ENCODE measurements around the gene ITPK1. TPM values are rescaled to one million over a fixed set of nuclear protein-coding genes. Genes with fewer than 3 reads are reported as not detected.

ITPK1 gene
- total RNA-seq, 4 donors from 2014 or later: 108 to 221 (median 138) TPM

- peaks cover 58 to 81% (median 72%) of the 10 kb centered on the region in 4 donors for H3K4me1 ChIP-seq
- no peaks in the 10 kb centered on the region for H3K36me3 ChIP-seq
- H3K27ac ChIP-seq (replicated peaks in 1 of 4): peak overlapping the region in 2 of 4 donors; percentile 57 to 58
- no peak overlapping the region for H3K4me3 ChIP-seq
- H3K9me3 ChIP-seq: no peaks in the 10 kb centered on the region
- no peak for DNase-seq (ENCODE audit: extremely low spot score)
- no peak for TF ChIP-seq EP300 (IDR thresholded peaks at IDR 0.05)
- no peak for TF ChIP-seq POLR2AphosphoS5 (IDR thresholded peaks at IDR 0.05)
- TF ChIP-seq POLR2A (IDR thresholded peaks at IDR 0.05; ENCODE audit: low read depth): no peak
- no peak for TF ChIP-seq CTCF (IDR thresholded peaks at IDR 0.05)
- intact Hi-C loops (cut with DNase I): no loop called here
- H3K27me3 ChIP-seq: no peaks in the 10 kb centered on the region
- 85% methylated on average over 9 of the region's 9 CpGs for WGBS
Measured at GRCh38 chr14:93083917-93084316, 31.8 kb downstream of the ITPK1 start.

GRCh38 chr14:93082576-93083001 lies 33.1 kb downstream of the ITPK1 start:
- 81% methylated on average over 10 of the region's 12 CpGs for WGBS
- no peak for TF ChIP-seq EP300 (IDR thresholded peaks at IDR 0.05)
- no peak for TF ChIP-seq POLR2A (IDR thresholded peaks at IDR 0.05; ENCODE audit: low read depth)
- TF ChIP-seq CTCF (IDR thresholded peaks at IDR 0.05): no peak
- TF ChIP-seq POLR2AphosphoS5 (IDR thresholded peaks at IDR 0.05): no peak
- H3K4me1 ChIP-seq: peaks cover 70 to 84% (median 80%) of the 10 kb centered on the region in 4 donors
- no peaks in the 10 kb centered on the region for H3K9me3 ChIP-seq
- no peak for DNase-seq (ENCODE audit: extremely low spot score)
- H3K4me3 ChIP-seq: no peak overlapping the region
- no peaks in the 10 kb centered on the region for H3K36me3 ChIP-seq
- intact Hi-C loops (cut with DNase I): no loop called here
- H3K27me3 ChIP-seq: no peaks in the 10 kb centered on the region
- peak overlapping the region; percentile 12 to 66 (median 37) for H3K27ac ChIP-seq (replicated peaks in 1 of 4)

DNA sequence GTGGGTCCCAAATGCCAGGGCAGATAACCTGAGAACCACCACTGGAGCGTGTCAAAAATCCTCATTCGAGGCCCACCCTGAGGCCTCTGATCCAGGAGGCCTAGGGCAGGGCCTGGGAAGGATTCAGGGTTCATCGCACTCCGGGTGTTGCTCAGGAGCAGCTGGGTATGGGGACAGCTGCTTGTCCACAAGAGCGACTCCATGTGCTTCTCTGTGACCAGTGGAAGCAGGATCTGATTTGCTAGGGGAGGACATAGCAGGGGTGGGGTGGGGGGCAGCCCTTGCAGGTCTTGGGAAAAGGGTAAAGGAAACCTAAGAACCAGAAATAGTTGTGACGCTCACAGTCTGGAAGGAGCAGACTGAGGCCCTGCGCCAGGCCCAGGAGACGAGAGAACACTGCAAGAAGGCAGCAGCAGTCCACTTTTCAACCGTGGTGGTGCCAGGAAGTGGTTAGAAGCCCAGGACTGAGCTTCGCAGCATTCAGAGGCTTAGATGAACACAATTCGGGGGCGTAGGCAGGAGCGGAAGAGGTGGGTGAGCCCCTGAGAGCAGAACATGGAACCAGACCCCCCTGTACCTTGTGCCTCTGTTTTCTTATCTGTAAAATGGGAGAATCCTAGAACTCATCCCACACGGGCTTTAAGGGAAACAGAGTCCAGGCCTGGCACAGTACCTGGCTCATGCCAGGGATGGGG lies 33.7 kb downstream of the ITPK1 start:
- H3K36me3 ChIP-seq: no peaks in the 10 kb centered on the region
- peak overlapping the region; percentile 12 to 66 (median 37) for H3K27ac ChIP-seq (replicated peaks in 1 of 4)
- TF ChIP-seq EP300 (IDR thresholded peaks at IDR 0.05) (no peak), CTCF (IDR thresholded peaks at IDR 0.05) (no peak), POLR2A (IDR thresholded peaks at IDR 0.05; ENCODE audit: low read depth) (no peak), POLR2AphosphoS5 (IDR thresholded peaks at IDR 0.05) (no peak)
- H3K4me1 ChIP-seq: peaks cover 71 to 84% (median 82%) of the 10 kb centered on the region in 4 donors
- intact Hi-C loops (cut with DNase I): no loop called here
- H3K9me3 ChIP-seq: no peaks in the 10 kb centered on the region
- no peaks in the 10 kb centered on the region for H3K27me3 ChIP-seq
- no peak overlapping the region for H3K4me3 ChIP-seq
- 81% methylated on average over 14 of the region's 14 CpGs for WGBS
- no peak for DNase-seq (ENCODE audit: extremely low spot score)

DNA sequence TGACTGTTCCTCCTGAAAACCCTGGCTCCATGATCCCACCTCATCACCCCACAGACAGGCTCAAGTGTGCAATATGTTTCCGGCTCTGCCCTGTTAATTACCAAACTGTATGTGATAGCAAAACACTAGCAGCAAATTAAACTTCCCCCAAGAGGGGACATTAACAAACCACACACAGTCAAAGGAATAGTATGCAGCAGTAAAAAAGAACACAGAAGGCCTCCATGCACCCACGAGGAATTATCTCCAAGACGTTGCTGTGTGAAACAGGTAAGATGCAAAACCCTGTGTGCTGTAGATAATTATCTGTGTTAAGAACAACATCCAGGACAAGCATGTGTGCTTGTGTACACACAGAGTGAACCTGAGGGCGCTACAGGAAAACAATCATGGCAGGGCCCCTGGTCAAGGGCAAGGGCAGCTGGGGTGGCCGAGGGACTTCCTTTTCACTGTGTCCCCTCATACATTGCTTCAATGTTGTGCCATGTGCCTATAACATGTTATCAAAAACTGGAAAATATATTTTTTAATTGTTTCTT lies 35.8 kb downstream of the ITPK1 start:
- Histone ChIP-seq H3K36me3 (no peaks in the 10 kb centered on the region), H3K4me3 (no peak overlapping the region), H3K27me3 (no peaks in the 10 kb centered on the region), H3K9me3 (no peaks in the 10 kb centered on the region), H3K4me1 (peaks cover 53 to 80% (median 77%) of the 10 kb centered on the region in 4 donors), H3K27ac (replicated peaks in 1 of 4) (no peak overlapping the region)
- 93% methylated on average over 5 of the region's 5 CpGs for WGBS
- intact Hi-C loops (cut with DNase I): no loop called here
- TF ChIP-seq POLR2AphosphoS5 (IDR thresholded peaks at IDR 0.05): no peak
- no peak for TF ChIP-seq CTCF (IDR thresholded peaks at IDR 0.05)
- TF ChIP-seq POLR2A (IDR thresholded peaks at IDR 0.05; ENCODE audit: low read depth): no peak
- no peak for TF ChIP-seq EP300 (IDR thresholded peaks at IDR 0.05)
- no peak for DNase-seq (ENCODE audit: extremely low spot score)

Data from esophagus muscularis mucosa (tissue), 4 donors.